ENCODE data around the gene SLC35D1. TPM values are rescaled to one million over a fixed set of nuclear protein-coding genes. Genes with fewer than 3 reads are reported as not detected.
"Not testable (repeated sequence)": the region's sequence is repeated elsewhere in the genome, so short reads cannot be mapped to it uniquely, and the experiment has no call there.

SLC35D1 gene
- total and polyA plus RNA-seq, 2 experiments from 2014 or later, result 9.1 to 14.9 TPM

GRCh38 chr1:67084765-67085318 lies 30.9 kb upstream of the SLC35D1 start:
- 74 to 78% methylated on average over 5 to 7 of the region's 9 CpGs for WGBS, 2 experiments (ENCODE audit: low coverage in 1 of 2, low lambda C conversion rate in 2 of 2, missing lambda C conversion rate in 2 of 2)
- no peak overlapping the region for H3K27ac ChIP-seq
- no peaks in the 10 kb centered on the region for H3F3A ChIP-seq (ENCODE audit: insufficient read depth)
- no peak overlapping the region for H2AFZ ChIP-seq
- no peaks in the 10 kb centered on the region for H3K9me2 ChIP-seq (ENCODE audit: insufficient read depth)
- no peak overlapping the region for H3K4me3 ChIP-seq
- H3K27me3 ChIP-seq (replicated peaks; ENCODE audit: insufficient read depth), result no peaks in the 10 kb centered on the region
- in situ Hi-C loops (cut with MboI), result no loop called here
- H3K4me2 ChIP-seq (ENCODE audit: unreplicated experiment), result no peak overlapping the region
- no peaks in the 10 kb centered on the region for H3K36me3 ChIP-seq (ENCODE audit: low read depth)
- H4K20me1 ChIP-seq (ENCODE audit: insufficient read depth), result no peaks in the 10 kb centered on the region
- no peaks in the 10 kb centered on the region for H3K9me3 ChIP-seq (ENCODE audit: low read depth)
- no peak overlapping the region for H3K9ac ChIP-seq
- H3K4me1 ChIP-seq (ENCODE audit: insufficient read depth), result no peaks in the 10 kb centered on the region
- TF ChIP-seq EZH2 (IDR thresholded peaks at IDR 0.05; ENCODE audit: insufficient read depth, poor library complexity, severe bottlenecking), result no peak
- no peak for TF ChIP-seq EZH2phosphoT487 (IDR thresholded peaks at IDR 0.05; ENCODE audit: insufficient read depth, low read depth)
- no peak for DNase-seq
- H3K79me2 ChIP-seq (ENCODE audit: insufficient read depth), result no peaks in the 10 kb centered on the region

DNA sequence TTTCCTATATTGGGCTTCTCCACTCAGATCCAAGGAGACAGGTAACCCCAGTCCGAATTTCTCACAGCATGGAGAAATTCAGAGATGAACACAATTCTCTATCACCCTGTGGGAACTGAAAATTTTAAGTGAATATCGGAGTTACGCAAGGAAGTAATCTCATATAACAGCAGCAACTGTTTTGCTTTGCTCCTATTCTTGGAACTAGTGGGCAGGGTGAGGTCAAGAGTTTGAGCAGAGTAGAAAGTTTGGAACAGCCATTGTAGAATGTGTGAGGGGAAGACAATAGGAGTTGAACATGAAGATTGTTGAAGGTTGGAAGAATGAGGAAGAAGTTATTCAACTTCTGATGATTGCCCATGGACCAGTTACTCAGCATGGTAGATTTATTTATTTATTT lies 24.3 kb upstream of the SLC35D1 start:
- H3K79me2 ChIP-seq (ENCODE audit: insufficient read depth), result no peaks in the 10 kb centered on the region
- H3K27ac ChIP-seq, result no peak overlapping the region
- H2AFZ ChIP-seq, result no peak overlapping the region
- WGBS, 2 experiments (ENCODE audit: low coverage in 1 of 2, low lambda C conversion rate in 2 of 2, missing lambda C conversion rate in 2 of 2), result 88% methylated on average over 3 of the region's 3 CpGs
- H3K9me3 ChIP-seq (ENCODE audit: low read depth), result no peaks in the 10 kb centered on the region
- no peaks in the 10 kb centered on the region for H3F3A ChIP-seq (ENCODE audit: insufficient read depth)
- no peaks in the 10 kb centered on the region for H3K27me3 ChIP-seq (replicated peaks; ENCODE audit: insufficient read depth)
- no peak overlapping the region for H3K9ac ChIP-seq
- no peak for DNase-seq
- no peaks in the 10 kb centered on the region for H3K9me2 ChIP-seq (ENCODE audit: insufficient read depth)
- no peak overlapping the region for H3K4me2 ChIP-seq (ENCODE audit: unreplicated experiment)
- no peaks in the 10 kb centered on the region for H4K20me1 ChIP-seq (ENCODE audit: insufficient read depth)
- in situ Hi-C loops (cut with MboI), result no loop called here
- no peak for TF ChIP-seq EZH2 (IDR thresholded peaks at IDR 0.05; ENCODE audit: insufficient read depth, poor library complexity, severe bottlenecking)
- no peak overlapping the region for H3K4me3 ChIP-seq
- no peaks in the 10 kb centered on the region for H3K36me3 ChIP-seq (ENCODE audit: low read depth)
- H3K4me1 ChIP-seq (ENCODE audit: insufficient read depth), result no peaks in the 10 kb centered on the region

GRCh38 chr1:67077593-67077992 lies 23.6 kb upstream of the SLC35D1 start:
- H3K9ac ChIP-seq, result no peak overlapping the region
- in situ Hi-C loops (cut with MboI), result no loop called here
- H3F3A ChIP-seq (ENCODE audit: insufficient read depth), result no peaks in the 10 kb centered on the region
- H3K36me3 ChIP-seq (ENCODE audit: low read depth), result no peaks in the 10 kb centered on the region
- H3K9me3 ChIP-seq (ENCODE audit: low read depth), result no peaks in the 10 kb centered on the region
- no peaks in the 10 kb centered on the region for H3K27me3 ChIP-seq (replicated peaks; ENCODE audit: insufficient read depth)
- DNase-seq, result no peak
- TF ChIP-seq EZH2 (IDR thresholded peaks at IDR 0.05; ENCODE audit: insufficient read depth, poor library complexity, severe bottlenecking) (no peak), EZH2phosphoT487 (IDR thresholded peaks at IDR 0.05; ENCODE audit: insufficient read depth, low read depth) (no peak)
- no peaks in the 10 kb centered on the region for H4K20me1 ChIP-seq (ENCODE audit: insufficient read depth)
- no peaks in the 10 kb centered on the region for H3K79me2 ChIP-seq (ENCODE audit: insufficient read depth)
- 86 to 95% methylated on average over 1 of the region's 1 CpG for WGBS, 2 experiments (ENCODE audit: low coverage in 1 of 2, low lambda C conversion rate in 2 of 2, missing lambda C conversion rate in 2 of 2)
- no peak overlapping the region for H3K4me2 ChIP-seq (ENCODE audit: unreplicated experiment)
- H2AFZ ChIP-seq, result no peak overlapping the region
- no peak overlapping the region for H3K4me3 ChIP-seq
- H3K27ac ChIP-seq, result no peak overlapping the region
- no peaks in the 10 kb centered on the region for H3K4me1 ChIP-seq (ENCODE audit: insufficient read depth)
- no peaks in the 10 kb centered on the region for H3K9me2 ChIP-seq (ENCODE audit: insufficient read depth)

GRCh38 chr1:67072749-67073148 lies 18.8 kb upstream of the SLC35D1 start:
- in situ Hi-C loops (cut with MboI), result no loop called here
- no peaks in the 10 kb centered on the region for H3K9me3 ChIP-seq (ENCODE audit: low read depth)
- no peak overlapping the region for H2AFZ ChIP-seq
- H3K4me1 ChIP-seq (ENCODE audit: insufficient read depth), result no peaks in the 10 kb centered on the region
- TF ChIP-seq EZH2 (IDR thresholded peaks at IDR 0.05; ENCODE audit: insufficient read depth, poor library complexity, severe bottlenecking), result no peak
- TF ChIP-seq EZH2phosphoT487 (IDR thresholded peaks at IDR 0.05; ENCODE audit: insufficient read depth, low read depth), result no peak
- 48 to 54% methylated on average over 1 of the region's 1 CpG for whole genome bisulfite sequencing, 2 experiments (ENCODE audit: low coverage in 1 of 2, low lambda C conversion rate in 2 of 2, missing lambda C conversion rate in 2 of 2)
- no peaks in the 10 kb centered on the region for H3K79me2 ChIP-seq (ENCODE audit: insufficient read depth)
- no peak overlapping the region for H3K27ac ChIP-seq
- 0 out of 2 replicates have a peak, but pooled peaks cover 4% of the 10 kb centered on the region for H3K27me3 ChIP-seq (replicated peaks; ENCODE audit: insufficient read depth)
- H3K4me3 ChIP-seq, result no peak overlapping the region
- H3K9me2 ChIP-seq (ENCODE audit: insufficient read depth), result no peaks in the 10 kb centered on the region
- no peak overlapping the region for H3K9ac ChIP-seq
- no peak for DNase-seq
- no peaks in the 10 kb centered on the region for H4K20me1 ChIP-seq (ENCODE audit: insufficient read depth)
- H3F3A ChIP-seq (ENCODE audit: insufficient read depth), result no peaks in the 10 kb centered on the region
- H3K4me2 ChIP-seq (ENCODE audit: unreplicated experiment), result no peak overlapping the region
- no peaks in the 10 kb centered on the region for H3K36me3 ChIP-seq (ENCODE audit: low read depth)

GRCh38 chr1:67067655-67068054 lies 13.7 kb upstream of the SLC35D1 start:
- 46 to 55% methylated on average over 3 of the region's 3 CpGs for WGBS, 2 experiments (ENCODE audit: low coverage in 1 of 2, low lambda C conversion rate in 2 of 2, missing lambda C conversion rate in 2 of 2)
- DNase-seq; H3K9me3 ChIP-seq (ENCODE audit: low read depth); H3K4me3 ChIP-seq; H3K27me3 ChIP-seq (replicated peaks; ENCODE audit: insufficient read depth); H2AFZ ChIP-seq; H3K79me2 ChIP-seq (ENCODE audit: insufficient read depth); H3K27ac ChIP-seq; H3K9ac ChIP-seq; in situ Hi-C loops (cut with MboI); H3K4me1 ChIP-seq (ENCODE audit: insufficient read depth); H3K4me2 ChIP-seq (ENCODE audit: unreplicated experiment); H3F3A ChIP-seq (ENCODE audit: insufficient read depth); H3K36me3 ChIP-seq (ENCODE audit: low read depth); H4K20me1 ChIP-seq (ENCODE audit: insufficient read depth); H3K9me2 ChIP-seq (ENCODE audit: insufficient read depth): not testable (repeated sequence)
